Activated B cell treated with CpG ODN at 0.5 μM for 24 hours (primary cell): Measurements from ENCODE around the gene DLG2. TPM values are rescaled to one million over a fixed set of nuclear protein-coding genes. Genes with fewer than 3 reads are reported as not detected.

Experiments
- ATAC-seq: fragments of 200-7000 bp; cut with Tn5 transposase; one replicate; pipeline ENCODE4 v1.10.0; 2021; ENCODE audit warnings: low read depth, mild to moderate bottlenecking, moderate library complexity
- CTCF ChIA-PET: fragments of 350-600 bp; sonication (Branson Sonifier 250); formaldehyde crosslinking; loops from one replicate; lab custom pipeline; 2021; ENCODE audit warnings: antibody characterized with exemption; lab: Charles Lee
- POLR2A ChIA-PET: fragments of 350-600 bp; sonication (Branson Sonifier 250); formaldehyde crosslinking; loops from one replicate; lab custom pipeline; 2021; ENCODE audit warnings: antibody characterized with exemption; lab: Charles Lee
- DNase-seq: peaks from one replicate; pipeline ENCODE4 v3.0.0; 2022
- H3K27ac Mint-ChIP-seq: one replicate; pipeline ENCODE4 v1.8.0; 2020; ENCODE audit warnings: mixed read lengths
- H3K27me3 Mint-ChIP-seq: one replicate; pipeline ENCODE4 v1.8.0; 2021; ENCODE audit warnings: mixed read lengths
- H3K36me3 Mint-ChIP-seq: one replicate; pipeline ENCODE4 v1.8.0; 2021; ENCODE audit warnings: low read depth, mixed read lengths
- H3K4me1 Mint-ChIP-seq: one replicate; pipeline ENCODE4 v1.8.0; 2021; ENCODE audit warnings: mixed read lengths
- H3K4me3 Mint-ChIP-seq: one replicate; pipeline ENCODE4 v1.8.0; 2020; ENCODE audit warnings: mild to moderate bottlenecking, mixed read lengths
- H3K9me3 Mint-ChIP-seq: one replicate; pipeline ENCODE4 v1.8.0; 2020; ENCODE audit warnings: mixed read lengths
- intact Hi-C: fragments of 100-400 bp; cut with micrococcal nuclease; formaldehyde crosslinking; loops from one replicate; pipeline ENCODE4 v1.15.1; 2024
- total RNA-seq: library from RNA; stranded (reverse); gene quantifications from 2 replicates; pipeline ENCODE4 v1.2.3, GENCODE V29; 2022
- TF ChIP-seq, protein P1 (sequence below): fragments of 200-600 bp; IDR thresholded peaks from one replicate; pipeline ENCODE4 v1.8.0; 2022; ENCODE audit warnings: antibody characterized with exemption, mild to moderate bottlenecking

Gene DLG2
- total RNA-seq, 1 donor from 2014 or later = 2.7 TPM

DNA sequence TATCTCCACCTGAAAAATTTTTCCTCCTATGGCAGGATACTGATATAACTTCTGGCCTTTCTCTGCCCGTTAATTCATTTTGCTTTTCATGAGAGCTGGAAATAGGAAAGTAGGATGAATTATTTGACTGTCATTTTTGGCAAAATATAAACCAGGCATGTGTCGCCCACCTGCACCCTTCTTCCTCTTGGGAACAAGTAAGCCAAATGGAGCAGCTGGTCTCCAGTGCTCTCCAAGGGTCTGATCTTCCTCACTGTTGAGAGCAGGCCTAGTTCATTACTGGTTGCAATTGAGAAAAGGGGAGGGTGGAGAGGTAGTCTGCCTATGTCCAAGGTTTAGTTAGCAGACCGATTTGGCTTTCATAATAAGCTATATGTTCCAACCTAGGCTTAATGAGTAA is 582.2 kb downstream of the DLG2 start:
- H3K9me3 Mint-ChIP-seq = no peaks in the 10 kb centered on the region
- no peak overlapping the region for H3K4me3 Mint-ChIP-seq
- no peaks in the 10 kb centered on the region for H3K27me3 Mint-ChIP-seq
- ChIA-PET POLR2A (no interaction called here), CTCF (no interaction called here)
- TF ChIP-seq, protein P1, sequence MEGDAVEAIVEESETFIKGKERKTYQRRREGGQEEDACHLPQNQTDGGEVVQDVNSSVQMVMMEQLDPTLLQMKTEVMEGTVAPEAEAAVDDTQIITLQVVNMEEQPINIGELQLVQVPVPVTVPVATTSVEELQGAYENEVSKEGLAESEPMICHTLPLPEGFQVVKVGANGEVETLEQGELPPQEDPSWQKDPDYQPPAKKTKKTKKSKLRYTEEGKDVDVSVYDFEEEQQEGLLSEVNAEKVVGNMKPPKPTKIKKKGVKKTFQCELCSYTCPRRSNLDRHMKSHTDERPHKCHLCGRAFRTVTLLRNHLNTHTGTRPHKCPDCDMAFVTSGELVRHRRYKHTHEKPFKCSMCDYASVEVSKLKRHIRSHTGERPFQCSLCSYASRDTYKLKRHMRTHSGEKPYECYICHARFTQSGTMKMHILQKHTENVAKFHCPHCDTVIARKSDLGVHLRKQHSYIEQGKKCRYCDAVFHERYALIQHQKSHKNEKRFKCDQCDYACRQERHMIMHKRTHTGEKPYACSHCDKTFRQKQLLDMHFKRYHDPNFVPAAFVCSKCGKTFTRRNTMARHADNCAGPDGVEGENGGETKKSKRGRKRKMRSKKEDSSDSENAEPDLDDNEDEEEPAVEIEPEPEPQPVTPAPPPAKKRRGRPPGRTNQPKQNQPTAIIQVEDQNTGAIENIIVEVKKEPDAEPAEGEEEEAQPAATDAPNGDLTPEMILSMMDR = no peak
- H3K27ac Mint-ChIP-seq = no peak overlapping the region
- intact Hi-C loops = no loop called here
- no peaks in the 10 kb centered on the region for H3K36me3 Mint-ChIP-seq
- no peaks in the 10 kb centered on the region for H3K4me1 Mint-ChIP-seq
- DNase-seq (no peak), ATAC-seq (no peak)

DNA sequence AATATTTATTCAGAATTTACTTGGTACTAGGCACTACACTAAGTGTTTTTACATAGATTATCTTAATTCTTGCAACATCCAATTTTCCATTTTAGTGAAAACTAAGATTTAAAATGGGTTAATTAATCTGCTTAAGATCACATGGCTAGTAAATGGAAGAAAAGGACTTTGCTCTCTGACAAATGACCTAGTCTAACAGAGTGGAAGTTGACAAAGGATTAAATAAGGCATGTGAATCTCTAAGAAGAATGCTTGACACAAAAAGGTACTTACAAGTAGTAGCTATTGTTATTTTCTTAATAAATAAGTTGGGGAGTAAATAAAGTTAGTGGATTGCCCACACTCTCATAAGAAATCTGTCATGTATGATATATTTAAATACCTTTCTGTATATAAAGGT is 584.8 kb downstream of the DLG2 start:
- H3K27ac Mint-ChIP-seq = no peak overlapping the region
- DNase-seq (no peak), ATAC-seq (no peak)
- intact Hi-C loops = no loop called here
- TF ChIP-seq, protein P1 = no peak
- ChIA-PET CTCF (no interaction called here), POLR2A (no interaction called here)
- no peak overlapping the region for H3K4me3 Mint-ChIP-seq
- no peaks in the 10 kb centered on the region for H3K9me3 Mint-ChIP-seq
- no peaks in the 10 kb centered on the region for H3K4me1 Mint-ChIP-seq
- no peaks in the 10 kb centered on the region for H3K27me3 Mint-ChIP-seq
- H3K36me3 Mint-ChIP-seq = no peaks in the 10 kb centered on the region

DNA sequence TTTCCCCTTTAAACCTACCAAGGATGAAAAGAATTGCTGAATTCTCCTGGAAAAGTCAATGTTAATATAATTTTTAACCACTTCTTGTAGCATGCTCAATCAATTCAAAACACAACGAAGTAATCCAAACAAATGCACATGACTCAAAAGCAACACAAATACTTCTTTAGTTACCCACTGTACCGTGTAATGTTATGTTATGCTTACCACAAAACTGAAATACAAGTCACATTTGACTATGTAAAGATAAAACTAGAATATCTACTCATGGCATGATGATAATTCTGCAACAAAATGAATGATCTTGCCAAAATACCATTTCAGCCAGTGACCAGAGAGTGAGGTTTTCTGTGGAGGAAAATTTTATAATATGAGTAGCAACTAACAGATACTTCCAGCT is 587.0 kb downstream of the DLG2 start:
- no peak for ATAC-seq
- Mint-ChIP-seq H3K4me3 (no peak overlapping the region), H3K4me1 (no peaks in the 10 kb centered on the region), H3K27me3 (no peaks in the 10 kb centered on the region), H3K36me3 (no peaks in the 10 kb centered on the region), H3K27ac (no peak overlapping the region), H3K9me3 (no peaks in the 10 kb centered on the region)
- DNase-seq = no peak
- TF ChIP-seq, protein P1 = no peak
- ChIA-PET POLR2A (no interaction called here), CTCF (no interaction called here)
- intact Hi-C loops = no loop called here

DNA sequence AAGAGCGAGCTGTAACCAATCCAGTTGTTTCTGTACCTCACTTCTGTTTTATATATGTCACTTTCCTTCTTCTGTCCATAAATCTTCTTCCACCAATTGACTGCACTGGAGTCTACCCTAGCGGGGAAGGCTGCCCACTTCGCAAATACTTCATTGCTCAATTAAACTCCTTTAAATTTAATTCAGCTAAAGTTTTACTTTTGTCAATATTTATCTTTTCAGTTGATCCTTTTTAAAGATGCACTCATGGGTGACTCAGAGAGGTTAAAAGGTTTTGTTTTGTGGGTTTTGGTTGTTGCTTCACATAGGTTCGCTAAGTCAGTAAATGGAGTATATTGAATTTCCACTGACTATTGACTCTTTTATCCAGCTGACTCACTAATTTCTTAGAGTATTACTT is 597.2 kb downstream of the DLG2 start:
- no peak for DNase-seq
- Mint-ChIP-seq H3K4me3 (no peak overlapping the region), H3K27ac (no peak overlapping the region), H3K9me3 (no peaks in the 10 kb centered on the region), H3K4me1 (peaks cover 5% of the 10 kb centered on the region), H3K27me3 (no peaks in the 10 kb centered on the region), H3K36me3 (no peaks in the 10 kb centered on the region)
- ChIA-PET CTCF (no interaction called here), POLR2A (no interaction called here)
- intact Hi-C loops = no loop called here
- TF ChIP-seq, protein P1 = no peak
- no peak for ATAC-seq

DNA sequence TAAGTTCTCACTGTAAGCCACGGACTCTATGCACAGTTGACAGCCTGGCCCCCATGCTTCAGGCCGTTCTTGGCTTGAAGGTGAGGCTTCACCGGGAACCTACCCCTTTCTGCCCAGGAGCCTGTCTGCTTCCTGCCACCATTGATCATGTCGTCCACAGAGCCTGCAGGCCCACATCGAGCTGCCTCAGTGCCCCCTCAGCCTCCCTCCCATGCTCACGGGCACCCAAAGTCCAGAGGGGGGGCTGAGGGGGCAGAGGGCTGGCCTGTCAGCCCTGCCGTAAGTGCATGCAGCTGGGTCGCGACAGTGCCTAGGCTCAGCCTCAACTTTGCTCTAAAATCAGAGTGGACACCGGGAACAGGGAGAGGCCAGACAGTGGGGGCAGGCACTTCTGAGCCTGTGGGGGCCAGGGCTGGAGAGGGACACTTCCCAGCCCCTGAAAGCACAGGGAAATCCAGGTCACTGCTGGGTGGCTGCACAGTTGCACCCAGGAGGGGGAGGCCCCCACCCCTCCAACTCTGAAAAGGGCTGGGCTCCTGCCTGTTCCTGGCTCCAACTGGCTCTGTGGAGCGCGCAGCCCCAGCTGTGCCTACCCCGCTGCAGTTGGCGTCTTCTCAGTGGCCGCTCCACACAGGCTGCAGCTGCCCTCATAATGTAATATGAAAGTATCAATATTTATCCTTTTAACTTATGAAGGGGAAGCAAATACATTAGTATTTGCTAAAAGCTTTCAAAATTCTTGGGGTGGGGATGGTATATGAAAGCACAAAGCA is 598.6 kb downstream of the DLG2 start:
- TF ChIP-seq, protein P1 = no peak
- H3K4me1 Mint-ChIP-seq = peaks cover 5% of the 10 kb centered on the region
- ATAC-seq (no peak), DNase-seq (no peak)
- ChIA-PET CTCF (interaction anchor here (0.6 kb wide), 1 partner anchor 67 kb away, joined by 3 read pairs; no protein-coding TSS in a partner anchor), POLR2A (no interaction called here)
- H3K36me3 Mint-ChIP-seq = no peaks in the 10 kb centered on the region
- intact Hi-C loops = no loop called here
- no peak overlapping the region for H3K27ac Mint-ChIP-seq
- no peaks in the 10 kb centered on the region for H3K9me3 Mint-ChIP-seq
- H3K27me3 Mint-ChIP-seq = no peaks in the 10 kb centered on the region
- no peak overlapping the region for H3K4me3 Mint-ChIP-seq
